K562 (cell line): ENCODE results near the gene STUB1. TPM values are rescaled to one million over a fixed set of nuclear protein-coding genes. Genes with fewer than 3 reads are reported as not detected.
A peak's percentile ranks its signal among the peaks of the same experiment; 100 is the strongest.

Experiments used
- COPS2 ChIP-seq: fragments of 450-650 bp; conservative IDR thresholded peaks from 2 replicates; pipeline ENCODE4 v1.6.1; 2016; ENCODE audit warnings: mild to moderate bottlenecking, moderate library complexity
- EZH2 ChIP-seq: IDR thresholded peaks from 2 replicates; pipeline ENCODE4 v1.6.1; 2012; ENCODE audit warnings: low read depth, mild to moderate bottlenecking, inconsistent platforms, low read length, borderline replicate concordance
- L3MBTL2 ChIP-seq: fragments of 450-650 bp; IDR thresholded peaks from 2 replicates; pipeline ENCODE4 v1.6.1; 2016; ENCODE audit warnings: mild to moderate bottlenecking, moderate library complexity
- MECOM ChIP-seq: fragments of 250-450 bp; sonication (Bioruptor Pico); IDR thresholded peaks from 2 replicates; pipeline ENCODE4 v1.8.0; 2022; ENCODE audit warnings: inconsistent platforms
- SP2 ChIP-seq: IDR thresholded peaks from 2 replicates; pipeline ENCODE4 v1.6.1; 2011; ENCODE audit warnings: mild to moderate bottlenecking, low read depth, low read length, moderate library complexity; ENCODE audit not compliant: poor library complexity, severe bottlenecking; ENCODE audit errors: extremely low read depth
- SUPT5H ChIP-seq: fragments of 450-650 bp; IDR thresholded peaks from 2 replicates; pipeline ENCODE4 v1.6.1; 2016
- ZBTB40 ChIP-seq, 2 experiments: fragments of 450-650 bp in 1 of 2; sonication (generic) in 1 of 2; formaldehyde crosslinking in 1 of 2; IDR thresholded peaks; 2 replicates each; pipeline versions ENCODE4 v1.7.1 to v1.9.0; 2016 to 2022; ENCODE audit warnings: inconsistent platforms in 1 of 2, mild to moderate bottlenecking in 1 of 2, missing genetic modification reagents in 1 of 2
- ZC3H4 ChIP-seq: sonication (generic); formaldehyde crosslinking; IDR thresholded peaks from 2 replicates; pipeline ENCODE4 v1.9.0; 2021; ENCODE audit warnings: missing genetic modification reagents, borderline replicate concordance
- ZNF431 ChIP-seq: sonication (generic); formaldehyde crosslinking; IDR thresholded peaks from 2 replicates; pipeline ENCODE4 v1.8.0; 2022; ENCODE audit warnings: mild to moderate bottlenecking, missing genetic modification reagents
- ZNF507 ChIP-seq: conservative IDR thresholded peaks from 2 replicates; pipeline ENCODE4 v1.6.1; 2017; ENCODE audit warnings: missing genetic modification characterization, missing compliant biosample characterization
- ZNF75A ChIP-seq: fragments of 450-650 bp; formaldehyde crosslinking; IDR thresholded peaks from 2 replicates; pipeline ENCODE4 v1.4.0; 2020; ENCODE audit warnings: mild to moderate bottlenecking
- polyA plus RNA-seq, 8 experiments: library from polyadenylated mRNA; depleted of rRNA in 4 of 8; stranded (reverse) in 5 of 8; unstranded in 3 of 8; fragments of >200 nt; fragmentation: Nextera tagmentation in 2 of 8; fragmentation: Illumina TruSeq in 1 of 8; extraction: Ambion mirVana in 2 of 8; extraction: Trizol in 1 of 8; gene quantifications; 2 replicates each; pipeline versions ENCODE4 v1.2.1 to v1.2.3, GENCODE V29; 2011 to 2014; ENCODE audit warnings: inconsistent platforms in 1 of 8, missing spikeins in 1 of 8
- total RNA-seq, 7 experiments: library from RNA; depleted of rRNA in 6 of 7; stranded (reverse); fragments of >200 nt in 6 of 7; fragmentation: Illumina TruSeq in 2 of 7; extraction: Trizol in 2 of 7; gene quantifications; 2 replicates each; pipeline versions ENCODE4 v1.2.1 to v1.2.3, GENCODE V29; 2011 to 2021; ENCODE audit warnings: low replicate concordance in 1 of 7
- TF ChIP-seq, protein P1 (sequence below): fragments of 250-450 bp; sonication (Bioruptor Pico); IDR thresholded peaks from 2 replicates; pipeline ENCODE4 v1.8.0; 2022; ENCODE audit warnings: inconsistent platforms
- TF ChIP-seq, protein P2 (sequence below): fragments of 450-650 bp; IDR thresholded peaks from 2 replicates; pipeline ENCODE4 v1.6.1; 2018; ENCODE audit not compliant: partially characterized antibody

The STUB1 gene
- total and polyA plus RNA-seq, 9 of the 15 experiments (the other 6 are each of a cell fraction or from before 2014, with no cell fraction given) = 10.6 to 251 (median 152) TPM

- peak; percentile 83 for TF ChIP-seq ZBTB40 (IDR thresholded peaks at IDR 0.05)
- TF ChIP-seq ZBTB40 (CRISPR knock-in tag; IDR thresholded peaks at IDR 0.05) = no peak
- TF ChIP-seq, protein P1, sequence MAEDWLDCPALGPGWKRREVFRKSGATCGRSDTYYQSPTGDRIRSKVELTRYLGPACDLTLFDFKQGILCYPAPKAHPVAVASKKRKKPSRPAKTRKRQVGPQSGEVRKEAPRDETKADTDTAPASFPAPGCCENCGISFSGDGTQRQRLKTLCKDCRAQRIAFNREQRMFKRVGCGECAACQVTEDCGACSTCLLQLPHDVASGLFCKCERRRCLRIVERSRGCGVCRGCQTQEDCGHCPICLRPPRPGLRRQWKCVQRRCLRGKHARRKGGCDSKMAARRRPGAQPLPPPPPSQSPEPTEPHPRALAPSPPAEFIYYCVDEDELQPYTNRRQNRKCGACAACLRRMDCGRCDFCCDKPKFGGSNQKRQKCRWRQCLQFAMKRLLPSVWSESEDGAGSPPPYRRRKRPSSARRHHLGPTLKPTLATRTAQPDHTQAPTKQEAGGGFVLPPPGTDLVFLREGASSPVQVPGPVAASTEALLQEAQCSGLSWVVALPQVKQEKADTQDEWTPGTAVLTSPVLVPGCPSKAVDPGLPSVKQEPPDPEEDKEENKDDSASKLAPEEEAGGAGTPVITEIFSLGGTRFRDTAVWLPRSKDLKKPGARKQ (CRISPR knock-in tag) = no peak
- no peak for TF ChIP-seq ZNF75A (CRISPR knock-in tag)
- TF ChIP-seq ZC3H4 = no peak
- TF ChIP-seq COPS2 = no peak
- TF ChIP-seq EZH2 = no peak
- TF ChIP-seq MECOM (CRISPR knock-in tag) = no peak
- TF ChIP-seq ZNF431 (CRISPR knock-in tag) = 0 out of 2 replicates have a peak, but pooled peaks have one; percentile 23
- TF ChIP-seq SUPT5H = peak; percentile 23
- no peak for TF ChIP-seq ZNF507 (tag)
- TF ChIP-seq, protein P2, sequence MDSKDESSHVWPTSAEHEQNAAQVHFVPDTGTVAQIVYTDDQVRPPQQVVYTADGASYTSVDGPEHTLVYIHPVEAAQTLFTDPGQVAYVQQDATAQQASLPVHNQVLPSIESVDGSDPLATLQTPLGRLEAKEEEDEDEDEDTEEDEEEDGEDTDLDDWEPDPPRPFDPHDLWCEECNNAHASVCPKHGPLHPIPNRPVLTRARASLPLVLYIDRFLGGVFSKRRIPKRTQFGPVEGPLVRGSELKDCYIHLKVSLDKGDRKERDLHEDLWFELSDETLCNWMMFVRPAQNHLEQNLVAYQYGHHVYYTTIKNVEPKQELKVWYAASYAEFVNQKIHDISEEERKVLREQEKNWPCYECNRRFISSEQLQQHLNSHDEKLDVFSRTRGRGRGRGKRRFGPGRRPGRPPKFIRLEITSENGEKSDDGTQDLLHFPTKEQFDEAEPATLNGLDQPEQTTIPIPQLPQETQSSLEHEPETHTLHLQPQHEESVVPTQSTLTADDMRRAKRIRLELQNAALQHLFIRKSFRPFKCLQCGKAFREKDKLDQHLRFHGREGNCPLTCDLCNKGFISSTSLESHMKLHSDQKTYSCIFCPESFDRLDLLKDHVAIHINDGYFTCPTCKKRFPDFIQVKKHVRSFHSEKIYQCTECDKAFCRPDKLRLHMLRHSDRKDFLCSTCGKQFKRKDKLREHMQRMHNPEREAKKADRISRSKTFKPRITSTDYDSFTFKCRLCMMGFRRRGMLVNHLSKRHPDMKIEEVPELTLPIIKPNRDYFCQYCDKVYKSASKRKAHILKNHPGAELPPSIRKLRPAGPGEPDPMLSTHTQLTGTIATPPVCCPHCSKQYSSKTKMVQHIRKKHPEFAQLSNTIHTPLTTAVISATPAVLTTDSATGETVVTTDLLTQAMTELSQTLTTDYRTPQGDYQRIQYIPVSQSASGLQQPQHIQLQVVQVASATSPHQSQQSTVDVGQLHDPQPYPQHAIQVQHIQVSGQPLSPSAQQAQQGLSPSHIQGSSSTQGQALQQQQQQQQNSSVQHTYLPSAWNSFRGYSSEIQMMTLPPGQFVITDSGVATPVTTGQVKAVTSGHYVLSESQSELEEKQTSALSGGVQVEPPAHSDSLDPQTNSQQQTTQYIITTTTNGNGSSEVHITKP = peak; percentile 88
- TF ChIP-seq L3MBTL2 = peak; percentile 43
- TF ChIP-seq SP2 = no peak
Observed at GRCh38 chr16:679814-680624, at the start of gene STUB1 (continued).
